ENCODE measurements around the gene OR10C1. TPM values are rescaled to one million over a fixed set of nuclear protein-coding genes. Genes with fewer than 3 reads are reported as not detected.
"Not testable (repeated sequence)": the region's sequence is repeated elsewhere in the genome, so short reads cannot be mapped to it uniquely, and the experiment has no call there.

The OR10C1 gene
- total RNA-seq, 2 donors from 2014 or later, result not detected

GRCh38 chr6:29442719-29443118 lies 3.6 kb downstream of the OR10C1 start:
- ATAC-seq (ENCODE audit: insufficient number of reproducible peaks, low FRiP score, low read depth), result no peak
- no peaks in the 10 kb centered on the region for H3K4me1 ChIP-seq (ENCODE audit: control insufficient read depth in 1 of 2, low read depth in 2 of 2)
- no peaks in the 10 kb centered on the region for H3K27me3 ChIP-seq (replicated peaks; ENCODE audit: insufficient read depth)
- H3K4me3 ChIP-seq, result no peak overlapping the region
- DNase-seq (ENCODE audit: low spot score), result no peak
- no peak overlapping the region for H3K27ac ChIP-seq
- no peaks in the 10 kb centered on the region for H3K36me3 ChIP-seq
- no peak for TF ChIP-seq CTCF (IDR thresholded peaks at IDR 0.05)
- no peaks in the 10 kb centered on the region for H3K9me3 ChIP-seq

DNA sequence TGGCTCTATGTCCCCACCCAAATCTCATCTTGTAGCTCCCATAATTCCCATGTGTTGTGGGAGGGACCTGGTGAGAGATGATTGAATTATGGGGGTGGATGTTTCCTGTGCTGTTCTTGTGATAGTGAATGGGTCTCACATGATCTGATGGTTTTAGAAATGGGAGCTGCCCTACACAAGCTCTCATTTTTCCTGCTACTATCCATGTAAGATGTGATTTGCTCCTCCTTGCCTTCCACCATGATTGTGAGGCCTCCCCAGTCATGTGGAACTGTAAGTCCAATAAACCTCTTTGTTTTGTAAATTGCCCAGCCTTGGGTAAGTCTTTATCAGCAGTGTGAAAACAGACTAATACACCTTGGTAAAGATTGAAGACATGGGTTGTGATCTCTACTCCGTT lies 4.9 kb downstream of the OR10C1 start:
- H3K27ac ChIP-seq; ATAC-seq (ENCODE audit: insufficient number of reproducible peaks, low FRiP score, low read depth); H3K36me3 ChIP-seq; H3K4me1 ChIP-seq (ENCODE audit: control insufficient read depth in 1 of 2, low read depth in 2 of 2); DNase-seq (ENCODE audit: low spot score); H3K4me3 ChIP-seq; H3K27me3 ChIP-seq (replicated peaks; ENCODE audit: insufficient read depth); H3K9me3 ChIP-seq: not testable (repeated sequence)

DNA sequence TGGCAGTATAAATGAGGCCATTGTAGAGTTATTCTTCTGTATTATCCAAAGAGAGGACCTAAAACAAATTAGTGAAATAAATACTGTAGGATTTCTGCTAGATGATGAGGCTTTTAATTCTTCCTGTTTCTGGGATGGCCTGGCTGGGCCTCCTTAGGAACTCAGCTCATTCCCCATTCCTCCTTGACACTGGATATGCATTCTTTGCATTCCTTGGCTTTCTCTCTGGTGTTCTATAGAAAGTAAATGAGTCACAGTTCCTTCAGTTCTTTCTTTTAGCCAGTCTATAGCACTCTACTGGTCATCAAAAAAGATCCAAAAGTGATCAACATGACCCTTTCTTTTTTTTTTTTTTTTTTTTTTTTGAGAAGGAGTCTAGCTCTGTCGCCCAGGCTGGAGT lies 8.6 kb downstream of the OR10C1 start:
- TF ChIP-seq CTCF (IDR thresholded peaks at IDR 0.05), result no peak
- DNase-seq (ENCODE audit: low spot score) (no peak), ATAC-seq (ENCODE audit: insufficient number of reproducible peaks, low FRiP score, low read depth) (no peak)
- Histone ChIP-seq H3K9me3 (no peaks in the 10 kb centered on the region), H3K4me1 (ENCODE audit: control insufficient read depth in 1 of 2, low read depth in 2 of 2) (no peaks in the 10 kb centered on the region), H3K36me3 (no peaks in the 10 kb centered on the region), H3K27ac (no peak overlapping the region), H3K27me3 (replicated peaks; ENCODE audit: insufficient read depth) (no peaks in the 10 kb centered on the region), H3K4me3 (no peak overlapping the region)

GRCh38 chr6:29451471-29452193 lies 12.5 kb downstream of the OR10C1 start:
- no peak for DNase-seq (ENCODE audit: low spot score)
- Histone ChIP-seq H3K9me3 (no peaks in the 10 kb centered on the region), H3K27ac (no peak overlapping the region), H3K27me3 (replicated peaks; ENCODE audit: insufficient read depth) (no peaks in the 10 kb centered on the region), H3K4me3 (no peak overlapping the region), H3K4me1 (ENCODE audit: control insufficient read depth in 1 of 2, low read depth in 2 of 2) (no peaks in the 10 kb centered on the region), H3K36me3 (no peaks in the 10 kb centered on the region)
- TF ChIP-seq CTCF (IDR thresholded peaks at IDR 0.05), result no peak
- ATAC-seq (ENCODE audit: insufficient number of reproducible peaks, low FRiP score, low read depth), result no peak

DNA sequence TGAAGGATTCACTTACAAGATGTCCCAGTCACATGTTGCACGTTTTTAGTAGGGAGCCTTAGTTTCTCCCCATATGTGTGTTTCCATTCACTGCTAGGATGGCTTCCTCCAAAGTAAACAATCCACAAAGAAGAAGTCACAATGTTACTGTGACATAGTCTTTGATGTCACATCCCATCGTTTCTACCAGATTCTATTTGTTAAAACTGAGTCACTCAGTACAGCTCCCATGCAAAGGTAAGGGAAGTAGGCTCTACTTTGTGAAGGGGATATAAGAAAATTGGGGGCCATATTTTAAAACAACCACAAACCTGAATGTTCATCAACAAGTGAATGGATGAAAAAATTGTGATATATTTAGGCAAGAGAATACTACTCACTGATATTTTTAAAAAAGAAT lies 17.9 kb downstream of the OR10C1 start, which contains the start of the genes OR11A1 and OR2H1:
Gene OR11A1, minus strand, starts transcription at position 101 of the 400 bp plus-strand sequence. CDS start 29,430 bp downstream, outside the sequence.
Gene OR2H1, plus strand, starts transcription at position 185 of the 400 bp plus-strand sequence. CDS start 4,615 bp downstream, outside the sequence.
- H3K36me3 ChIP-seq, result no peaks in the 10 kb centered on the region
- H3K4me3 ChIP-seq, result no peak within 1 kb of the TSS
- H3K9me3 ChIP-seq, result no peaks in the 10 kb centered on the region
- no peaks in the 10 kb centered on the region for H3K4me1 ChIP-seq (ENCODE audit: control insufficient read depth in 1 of 2, low read depth in 2 of 2)
- no peaks in the 10 kb centered on the region for H3K27me3 ChIP-seq (replicated peaks; ENCODE audit: insufficient read depth)
- ATAC-seq (ENCODE audit: insufficient number of reproducible peaks, low FRiP score, low read depth), result no peak
- DNase-seq (ENCODE audit: low spot score), result no peak
- TF ChIP-seq CTCF (IDR thresholded peaks at IDR 0.05), result no peak
- no peak within 1 kb of the TSS for H3K27ac ChIP-seq

All from thoracic aorta (tissue), 2 donors.